GM18909 (cell line): ENCODE results near the gene GPANK1.

ENCODE experiments used
- ATAC-seq: cut with Tn5 transposase; IDR thresholded peaks from one replicate; pipeline ENCODE4 v1.9.1; 2021; ENCODE audit warnings: mild to moderate bottlenecking; ENCODE audit not compliant: unreplicated experiment, poor library complexity

The GPANK1 gene

GRCh38 chr6:31691564-31692108 lies 26.8 kb upstream of the GPANK1 start:
- no peak for ATAC-seq

DNA sequence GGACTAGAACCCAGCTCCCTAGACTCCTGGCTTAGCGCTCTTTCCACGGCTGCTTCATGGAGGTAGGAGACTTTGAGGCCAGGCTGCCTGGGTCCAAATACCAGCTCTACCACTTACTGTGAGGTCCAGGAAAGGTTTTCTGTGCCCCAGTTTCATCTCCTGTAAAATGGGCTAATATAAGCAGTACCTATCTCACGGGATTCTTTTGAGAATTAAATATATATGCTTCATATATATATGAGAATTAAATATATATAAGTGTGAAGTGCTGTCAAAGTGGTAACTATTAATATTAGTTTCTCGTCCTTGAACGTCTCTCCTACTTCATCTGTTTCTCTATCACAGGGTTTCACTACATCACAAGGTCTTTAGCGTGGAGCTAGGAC lies 26.3 kb upstream of the GPANK1 start:
- no peak for ATAC-seq

- no peak for ATAC-seq
These were observed 25.7 kb upstream of the GPANK1 start for GRCh38 chr6:31690231-31691077.

GRCh38 chr6:31689249-31690110 lies 24.7 kb upstream of the GPANK1 start:
- no peak for ATAC-seq

- no peak for ATAC-seq
These were observed 23.3 kb upstream of the GPANK1 start for GRCh38 chr6:31687860-31688693.

- no peak for ATAC-seq
These were observed 22.5 kb upstream of the GPANK1 start for GRCh38 chr6:31687321-31687720.

- ATAC-seq: no peak
These were observed 21.7 kb upstream of the GPANK1 start for GRCh38 chr6:31686483-31686882.

DNA sequence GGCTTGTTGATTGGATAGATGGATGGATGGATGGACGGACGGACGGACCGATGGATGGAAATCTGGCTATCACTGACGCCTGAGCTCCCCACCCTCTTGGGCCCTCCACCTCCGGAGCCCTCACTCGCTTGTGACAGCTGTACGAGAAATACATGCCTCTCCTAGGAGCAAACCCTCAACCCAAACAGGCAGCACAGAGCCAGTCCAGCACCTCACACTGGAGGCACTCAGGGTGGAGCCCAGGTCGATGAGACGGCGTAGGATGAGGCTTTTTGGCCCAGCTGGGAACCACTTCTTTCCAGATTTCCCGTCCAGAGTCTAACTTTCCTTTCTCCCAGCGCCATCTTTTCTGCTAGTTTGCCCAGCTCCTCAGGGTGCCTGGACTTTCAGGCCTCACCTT lies 18.8 kb upstream of the GPANK1 start:
- no peak for ATAC-seq

- no peak for ATAC-seq
These were observed 16.4 kb upstream of the GPANK1 start for GRCh38 chr6:31681135-31681671.

DNA sequence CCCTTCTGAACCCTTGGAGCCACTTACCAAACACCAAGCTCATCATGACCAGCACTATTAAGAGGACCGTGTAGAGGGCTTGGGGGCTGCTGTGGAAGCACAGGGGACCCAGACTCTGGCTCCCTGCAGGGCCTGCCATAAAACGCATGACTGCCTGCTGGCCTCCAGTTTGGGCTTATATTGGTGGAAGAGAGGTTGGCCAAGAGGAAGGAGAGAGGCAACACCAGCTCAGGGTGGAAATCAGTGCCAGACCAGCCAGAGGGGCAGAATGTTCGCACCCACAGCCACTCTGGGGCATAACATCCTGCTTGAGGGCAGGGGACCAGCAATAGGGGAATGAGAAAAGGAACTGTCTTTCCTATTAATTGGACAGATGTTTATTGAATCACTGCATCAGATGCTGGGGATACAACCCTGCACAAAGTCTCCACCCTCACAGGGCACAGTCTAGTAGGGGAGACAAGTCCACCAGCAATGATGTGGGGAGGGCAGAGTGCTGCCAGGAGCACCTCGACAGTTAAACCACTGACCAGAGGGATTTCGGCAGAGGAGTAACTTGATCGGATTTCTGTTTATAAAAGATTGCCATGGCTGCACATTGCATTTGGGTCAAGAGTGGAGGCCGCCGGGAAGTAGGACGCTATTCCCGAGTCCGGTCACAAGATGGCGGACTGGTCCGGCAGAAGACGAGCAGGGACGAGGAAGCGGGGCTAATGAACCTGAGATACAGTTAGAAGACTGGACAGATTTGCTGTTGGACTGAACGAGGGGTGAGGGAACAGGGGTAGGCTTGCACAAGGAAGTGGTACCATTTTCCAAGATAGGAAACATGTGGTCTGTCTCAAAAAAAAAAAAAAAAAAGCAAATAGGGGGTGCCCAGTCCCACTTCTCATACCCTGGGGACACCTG lies 15.7 kb upstream of the GPANK1 start, which contains the start of gene LY6G5C:
LY6G5C (minus strand) TSS at position 842 of the 909 bp plus-strand sequence; CDS start at position 148, 694 bp downstream.
- ATAC-seq: no peak

DNA sequence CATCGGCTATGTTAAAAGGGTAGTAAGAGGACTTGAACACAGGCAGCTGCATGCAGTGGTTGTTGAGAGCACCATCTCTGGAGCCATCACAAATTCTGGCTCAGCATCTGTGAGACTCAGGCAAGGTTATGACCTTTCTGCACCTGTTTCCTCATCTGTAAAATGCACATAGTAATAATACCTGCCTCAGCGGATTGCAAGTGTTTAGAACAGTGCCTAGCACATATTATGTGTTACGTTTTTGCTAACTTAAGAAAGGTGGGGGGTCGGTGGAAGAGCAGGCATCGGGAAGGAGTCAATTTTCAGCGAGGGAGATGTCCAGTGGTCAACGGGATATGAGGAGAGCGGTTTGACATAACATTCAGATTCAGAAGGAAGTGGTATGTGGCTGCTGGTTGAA lies 13.2 kb upstream of the GPANK1 start:
- ATAC-seq: no peak

GRCh38 chr6:31676904-31677303 lies 12.1 kb upstream of the GPANK1 start:
- no peak for ATAC-seq

DNA sequence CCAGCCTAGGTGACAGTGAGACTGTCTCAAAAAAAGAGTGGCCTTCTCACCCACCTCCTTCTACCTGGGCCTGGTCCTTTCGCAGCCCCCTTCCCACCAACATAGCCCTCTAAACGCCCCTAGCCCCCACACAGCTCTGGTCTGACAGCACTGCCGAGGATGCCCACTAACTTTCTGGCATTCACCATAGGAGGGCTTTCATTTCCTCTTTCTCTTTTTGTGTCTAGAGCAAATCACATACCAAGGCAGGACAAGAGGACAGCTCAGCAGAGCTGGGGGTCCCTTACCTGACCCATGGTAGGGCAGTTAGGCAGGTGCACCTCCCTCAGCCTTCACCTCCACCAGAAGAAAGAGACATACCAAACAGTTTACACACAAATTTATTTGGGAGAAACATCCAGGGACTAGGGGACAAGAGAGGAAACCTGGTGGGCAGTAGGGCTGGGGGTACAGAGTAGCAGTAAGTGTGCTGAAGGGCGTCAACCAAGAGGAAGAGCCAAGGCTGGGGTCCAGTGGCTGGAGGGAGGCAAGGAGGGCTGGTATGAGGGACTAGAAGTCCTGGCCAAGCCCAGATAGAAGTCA lies 11.6 kb upstream of the GPANK1 start:
- no peak for ATAC-seq

GRCh38 chr6:31669676-31670075 lies 4.9 kb upstream of the GPANK1 start, which contains the start of gene LY6G5B:
Gene LY6G5B (plus strand): TSS chr6:31669976. CDS start chr6:31670951, 975 bp downstream.
- ATAC-seq: no peak

DNA sequence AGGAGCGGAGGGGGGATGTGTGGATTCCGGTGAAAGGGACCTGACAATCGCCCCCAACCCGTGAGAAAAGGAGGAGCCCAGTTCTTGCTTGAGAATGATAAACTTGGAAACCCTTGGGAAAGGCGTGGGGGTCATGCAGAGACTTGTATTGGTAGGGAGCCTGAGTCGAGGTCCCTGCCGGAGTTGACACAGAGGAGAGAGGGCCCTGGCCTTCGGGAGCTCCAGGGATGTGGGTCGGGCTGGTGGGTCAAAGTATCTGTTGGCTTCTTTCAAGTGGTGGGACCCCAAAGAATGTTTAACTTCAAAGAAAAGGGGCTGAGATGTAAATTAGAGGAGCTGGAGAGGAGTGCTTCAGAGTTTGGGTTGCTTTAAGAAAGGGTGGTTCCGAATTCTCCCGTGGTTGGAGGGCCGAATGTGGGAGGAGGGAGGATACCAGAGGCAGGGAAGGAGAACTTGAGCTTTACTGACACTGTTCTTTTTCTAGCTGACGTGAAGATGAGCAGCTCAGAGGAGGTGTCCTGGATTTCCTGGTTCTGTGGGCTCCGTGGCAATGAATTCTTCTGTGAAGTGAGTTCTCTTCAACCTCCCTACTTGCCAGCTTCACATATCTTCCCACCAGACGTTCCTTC lies 1.7 kb upstream of the GPANK1 start:
- ATAC-seq: no peak

DNA sequence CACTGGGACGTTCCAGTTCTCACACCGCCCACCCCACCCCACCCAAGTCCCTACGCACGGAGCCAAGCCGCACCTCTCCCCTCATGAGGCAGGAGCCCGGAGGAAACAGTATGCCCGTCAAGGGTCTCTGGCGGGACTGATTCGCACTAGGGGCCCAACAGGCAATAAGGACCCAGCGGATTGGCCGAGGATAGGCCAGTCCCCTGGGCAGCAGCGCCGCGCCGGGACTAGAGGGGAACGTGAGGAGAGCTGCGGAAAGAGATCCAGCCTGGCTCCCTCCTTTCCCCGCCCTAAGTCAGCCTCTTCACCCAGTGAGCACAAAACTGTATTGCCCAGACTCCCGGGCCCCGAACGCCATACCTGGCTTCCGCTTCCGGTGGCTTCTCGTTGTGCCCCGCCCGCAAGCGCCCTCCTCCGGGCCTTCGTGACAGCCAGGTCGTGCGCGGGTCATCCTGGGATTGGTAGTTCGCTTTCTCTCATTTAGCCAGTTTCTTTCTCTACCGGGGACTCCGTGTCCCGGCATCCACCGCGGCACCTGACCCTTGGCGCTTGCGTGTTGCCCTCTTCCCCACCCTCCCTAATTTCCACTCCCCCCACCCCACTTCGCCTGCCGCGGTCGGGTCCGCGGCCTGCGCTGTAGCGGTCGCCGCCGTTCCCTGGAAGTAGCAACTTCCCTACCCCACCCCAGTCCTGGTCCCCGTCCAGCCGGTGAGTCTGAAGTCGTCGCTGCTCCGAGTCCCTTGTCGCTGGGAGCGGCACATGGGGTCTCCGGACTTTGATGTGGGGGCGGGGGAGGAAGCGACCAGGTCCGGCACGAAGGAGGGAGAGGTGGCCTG lies 922 bp upstream of the GPANK1 start, which contains the start of gene CSNK2B:
CSNK2B (plus strand) TSS at position 580 of the 836 bp plus-strand sequence. CDS start 752 bp downstream, outside the sequence.
- peak; percentile 79 for ATAC-seq
